Fibroblast of lung (primary cell): Measurements from ENCODE around the gene CTRB2. TPM values are rescaled to one million over a fixed set of nuclear protein-coding genes. Genes with fewer than 3 reads are reported as not detected.

Source experiments
- DNase-seq, 2 donors: peaks; one replicate each; pipeline versions ENCODE4 v3.0.0 to v3.0.0-alpha.2; 2010; ENCODE audit warnings: low read depth in 2 of 2
- H2AFZ ChIP-seq: 2 replicates; pipeline ENCODE4 v1.5.1; 2012; ENCODE audit warnings: low read length, control low read depth, inconsistent platforms
- H3K27ac ChIP-seq: 2 replicates; pipeline ENCODE4 v1.5.1; 2011; ENCODE audit warnings: low read length, control low read depth; ENCODE audit not compliant: insufficient read depth
- H3K27me3 ChIP-seq: 2 replicates; pipeline ENCODE4 v1.5.1; 2011; ENCODE audit warnings: mild to moderate bottlenecking, low read length; ENCODE audit not compliant: control insufficient read depth, insufficient read depth
- H3K36me3 ChIP-seq: 2 replicates; pipeline ENCODE4 v1.5.1; 2011; ENCODE audit warnings: low read length; ENCODE audit not compliant: control insufficient read depth, insufficient read depth
- H3K4me1 ChIP-seq: 2 replicates; pipeline ENCODE4 v1.5.1; 2011; ENCODE audit warnings: low read length; ENCODE audit not compliant: control insufficient read depth, insufficient read depth; ENCODE audit errors: extremely low read depth
- H3K4me2 ChIP-seq: 2 replicates; pipeline ENCODE4 v1.5.1; 2011; ENCODE audit warnings: low read length, control low read depth; ENCODE audit not compliant: insufficient read depth; ENCODE audit errors: extremely low read depth
- H3K4me3 ChIP-seq, 4 experiments: fragments of 200-600 bp in 1 of 4; sonication (generic) in 1 of 4; replicated peaks in 1 of 4; 2 replicates each; pipeline ENCODE4 v1.5.1; 2011 to 2016; ENCODE audit warnings: low read length in 4 of 4, low read depth in 3 of 4, mild to moderate bottlenecking in 3 of 4, control low read depth in 2 of 4, inconsistent platforms in 1 of 4, mixed read lengths in 1 of 4; ENCODE audit not compliant: insufficient read depth in 1 of 4; ENCODE audit errors: control extremely low read depth in 1 of 4
- H3K79me2 ChIP-seq: 2 replicates; pipeline ENCODE4 v1.5.1; 2012; ENCODE audit warnings: mild to moderate bottlenecking, low read length, inconsistent platforms; ENCODE audit not compliant: control insufficient read depth, insufficient read depth
- H3K9ac ChIP-seq: 2 replicates; pipeline ENCODE4 v1.5.1; 2011; ENCODE audit warnings: mild to moderate bottlenecking, low read length, control low read depth; ENCODE audit not compliant: insufficient read depth
- H3K9me3 ChIP-seq: 2 replicates; pipeline ENCODE4 v1.5.1; 2012; ENCODE audit warnings: low read depth, low read length; ENCODE audit not compliant: control insufficient read depth, insufficient read depth
- H4K20me1 ChIP-seq: 2 replicates; pipeline ENCODE4 v1.5.1; 2011; ENCODE audit warnings: low read length; ENCODE audit not compliant: control insufficient read depth, insufficient read depth; ENCODE audit errors: extremely low read depth
- EZH2 ChIP-seq: IDR thresholded peaks from 2 replicates; pipeline ENCODE4 v1.5.1; 2012; ENCODE audit warnings: low read length, control low read depth, mild to moderate bottlenecking; ENCODE audit errors: missing control alignments
- polyA plus RNA-seq, 2 donors: library from polyadenylated mRNA; depleted of rRNA in 1 of 2; stranded (reverse) in 1 of 2; unstranded in 1 of 2; fragments of >200 nt; gene quantifications; 2 replicates each; pipeline ENCODE4 v1.2.1, GENCODE V29; 2011 to 2012; ENCODE audit warnings: missing spikeins in 1 of 2
- total RNA-seq: library from RNA; depleted of rRNA; stranded (reverse); fragments of >200 nt; gene quantifications from 2 replicates; pipeline ENCODE4 v1.2.1, GENCODE V29; 2014
- TF ChIP-seq, protein P1 (sequence below), 2 donors: IDR thresholded peaks in 1 of 2; conservative IDR thresholded peaks in 1 of 2; 1 replicate in 1 of 2; 2 replicates in 1 of 2; pipeline ENCODE4 v1.5.1; 2011 to 2012; ENCODE audit warnings: low read length in 2 of 2, control low read depth in 1 of 2, inconsistent platforms in 1 of 2, low read depth in 1 of 2, mild to moderate bottlenecking in 1 of 2

CTRB2 gene
- total and polyA plus RNA-seq, 2 donors (not counting 1 experiment from before 2014, with no cell fraction given) = not detected

GRCh38 chr16:75181630-75182029, 25.3 kb downstream of the CTRB2 start:
- H3K9me3 ChIP-seq = no peaks in the 10 kb centered on the region
- H3K4me3 ChIP-seq = no peak overlapping the region
- H3K4me2 ChIP-seq = no peak overlapping the region
- no peaks in the 10 kb centered on the region for H4K20me1 ChIP-seq
- H3K4me1 ChIP-seq = no peaks in the 10 kb centered on the region
- no peaks in the 10 kb centered on the region for H3K36me3 ChIP-seq
- H3K27me3 ChIP-seq = no peaks in the 10 kb centered on the region
- no peak overlapping the region for H3K9ac ChIP-seq
- no peaks in the 10 kb centered on the region for H3K79me2 ChIP-seq
- no peak for DNase-seq
- no peak overlapping the region for H3K27ac ChIP-seq
- TF ChIP-seq, protein P1, sequence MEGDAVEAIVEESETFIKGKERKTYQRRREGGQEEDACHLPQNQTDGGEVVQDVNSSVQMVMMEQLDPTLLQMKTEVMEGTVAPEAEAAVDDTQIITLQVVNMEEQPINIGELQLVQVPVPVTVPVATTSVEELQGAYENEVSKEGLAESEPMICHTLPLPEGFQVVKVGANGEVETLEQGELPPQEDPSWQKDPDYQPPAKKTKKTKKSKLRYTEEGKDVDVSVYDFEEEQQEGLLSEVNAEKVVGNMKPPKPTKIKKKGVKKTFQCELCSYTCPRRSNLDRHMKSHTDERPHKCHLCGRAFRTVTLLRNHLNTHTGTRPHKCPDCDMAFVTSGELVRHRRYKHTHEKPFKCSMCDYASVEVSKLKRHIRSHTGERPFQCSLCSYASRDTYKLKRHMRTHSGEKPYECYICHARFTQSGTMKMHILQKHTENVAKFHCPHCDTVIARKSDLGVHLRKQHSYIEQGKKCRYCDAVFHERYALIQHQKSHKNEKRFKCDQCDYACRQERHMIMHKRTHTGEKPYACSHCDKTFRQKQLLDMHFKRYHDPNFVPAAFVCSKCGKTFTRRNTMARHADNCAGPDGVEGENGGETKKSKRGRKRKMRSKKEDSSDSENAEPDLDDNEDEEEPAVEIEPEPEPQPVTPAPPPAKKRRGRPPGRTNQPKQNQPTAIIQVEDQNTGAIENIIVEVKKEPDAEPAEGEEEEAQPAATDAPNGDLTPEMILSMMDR (conservative IDR thresholded peaks at IDR 0.05 in 1 of 2, IDR thresholded peaks at IDR 0.05 in 1 of 2; ENCODE audit: low read depth in 1 of 2, low read length in 2 of 2) = no peak
- no peak for TF ChIP-seq EZH2
- H2AFZ ChIP-seq = no peak overlapping the region

GRCh38 chr16:75179208-75179607, 27.8 kb downstream of the CTRB2 start:
- no peak overlapping the region for H3K4me2 ChIP-seq
- H3K27ac ChIP-seq = no peak overlapping the region
- no peaks in the 10 kb centered on the region for H3K4me1 ChIP-seq
- H2AFZ ChIP-seq = no peak overlapping the region
- DNase-seq = no peak
- no peaks in the 10 kb centered on the region for H3K36me3 ChIP-seq
- TF ChIP-seq, protein P1 (conservative IDR thresholded peaks at IDR 0.05 in 1 of 2, IDR thresholded peaks at IDR 0.05 in 1 of 2; ENCODE audit: low read depth in 1 of 2, low read length in 2 of 2) = no peak
- no peak for TF ChIP-seq EZH2
- no peaks in the 10 kb centered on the region for H3K27me3 ChIP-seq
- H3K9me3 ChIP-seq = no peaks in the 10 kb centered on the region
- H3K79me2 ChIP-seq = no peaks in the 10 kb centered on the region
- H3K9ac ChIP-seq = no peak overlapping the region
- no peak overlapping the region for H3K4me3 ChIP-seq
- H4K20me1 ChIP-seq = no peaks in the 10 kb centered on the region

GRCh38 chr16:75176926-75177325, 30.0 kb downstream of the CTRB2 start:
- H3K4me2 ChIP-seq = no peak overlapping the region
- H3K9me3 ChIP-seq = no peaks in the 10 kb centered on the region
- no peak overlapping the region for H3K27ac ChIP-seq
- H3K9ac ChIP-seq = no peak overlapping the region
- H4K20me1 ChIP-seq = no peaks in the 10 kb centered on the region
- H3K36me3 ChIP-seq = no peaks in the 10 kb centered on the region
- H3K79me2 ChIP-seq = no peaks in the 10 kb centered on the region
- H3K4me3 ChIP-seq = no peak overlapping the region
- no peak for DNase-seq
- TF ChIP-seq, protein P1 (conservative IDR thresholded peaks at IDR 0.05 in 1 of 2, IDR thresholded peaks at IDR 0.05 in 1 of 2; ENCODE audit: low read depth in 1 of 2, low read length in 2 of 2) = no peak
- no peaks in the 10 kb centered on the region for H3K27me3 ChIP-seq
- H2AFZ ChIP-seq = no peak overlapping the region
- H3K4me1 ChIP-seq = no peaks in the 10 kb centered on the region
